NCI-H510A (cell line): ENCODE results near the gene DMAC2L.
"Not testable (repeated sequence)": the region's sequence is repeated elsewhere in the genome, so short reads cannot be mapped to it uniquely, and the experiment has no call there.

Source experiments
- DNase-seq: peaks from one replicate; lab custom pipeline; 2025; lab: John Stamatoyannopoulos, UW

Gene DMAC2L

GRCh38 chr14:50311972-50312733, at the start of gene DMAC2L, which contains the start of gene L2HGDH:
Gene DMAC2L, plus strand, starts transcription at chr14:50312324. Its CDS starts 9,164 bp downstream, at chr14:50321488.
Gene L2HGDH, minus strand, starts transcription at chr14:50312229. Its CDS starts 79 bp downstream, at chr14:50312150.
- peak; percentile 96 for DNase-seq

DNA sequence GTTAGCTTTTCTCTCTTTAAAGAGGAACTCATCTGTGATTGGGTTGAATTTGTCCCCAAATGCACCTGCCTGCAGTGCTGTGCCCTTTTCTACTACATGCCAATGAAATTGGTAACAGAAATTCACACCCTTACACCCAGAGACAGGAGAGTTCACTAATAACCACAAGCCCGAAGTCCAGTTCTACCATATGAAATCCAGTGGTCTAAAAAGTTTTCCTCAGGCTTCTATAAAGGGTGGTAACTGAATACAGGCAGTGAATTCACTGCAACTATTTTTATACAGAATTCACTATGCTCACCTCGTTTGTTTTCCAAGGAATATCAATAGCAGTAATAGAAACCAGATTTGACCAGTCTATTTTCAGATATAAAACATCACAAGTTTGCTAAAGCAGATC, 49.3 kb upstream of the DMAC2L start:
- no peak for DNase-seq

DNA sequence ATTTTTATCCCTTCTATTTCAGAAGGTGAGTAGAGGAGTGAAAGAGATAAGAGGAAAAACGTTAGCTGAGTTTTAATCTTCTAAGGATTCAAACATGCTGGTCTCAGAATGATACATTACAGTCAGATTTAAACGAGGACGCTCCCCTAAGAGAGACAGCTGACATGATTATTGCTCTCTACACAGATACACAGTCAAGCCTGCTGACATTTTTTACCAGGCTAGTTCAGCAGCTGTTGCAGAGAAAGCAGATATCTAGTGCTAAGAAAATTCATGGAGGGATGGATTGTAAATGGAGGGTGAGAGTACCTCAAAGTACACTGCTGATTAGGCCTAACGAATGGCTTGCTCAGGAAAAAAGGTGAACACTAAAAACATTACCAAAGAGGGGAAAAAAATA, 48.8 kb upstream of the DMAC2L start:
- no peak for DNase-seq

GRCh38 chr14:50265029-50265428, 47.1 kb upstream of the DMAC2L start:
- no peak for DNase-seq

DNA sequence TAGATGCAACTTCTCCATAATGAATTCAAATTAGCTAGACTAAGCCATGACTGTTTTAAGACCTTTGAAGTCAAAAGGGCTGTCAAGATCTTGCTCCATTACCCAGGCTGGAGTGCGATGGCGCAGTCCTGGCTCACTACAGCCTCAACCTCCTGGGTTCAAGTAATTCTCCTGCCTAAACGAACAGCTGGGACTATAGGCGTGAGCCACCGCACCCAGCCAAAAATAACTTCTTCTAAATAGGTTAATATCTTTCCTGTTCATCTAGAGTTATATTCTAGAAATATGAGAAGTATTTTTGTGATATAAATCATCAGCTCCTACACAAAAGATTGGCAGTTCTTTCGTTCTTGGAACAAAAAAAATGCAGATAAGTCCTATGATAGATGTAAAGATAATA, 41.2 kb upstream of the DMAC2L start:
- DNase-seq: no peak

DNA sequence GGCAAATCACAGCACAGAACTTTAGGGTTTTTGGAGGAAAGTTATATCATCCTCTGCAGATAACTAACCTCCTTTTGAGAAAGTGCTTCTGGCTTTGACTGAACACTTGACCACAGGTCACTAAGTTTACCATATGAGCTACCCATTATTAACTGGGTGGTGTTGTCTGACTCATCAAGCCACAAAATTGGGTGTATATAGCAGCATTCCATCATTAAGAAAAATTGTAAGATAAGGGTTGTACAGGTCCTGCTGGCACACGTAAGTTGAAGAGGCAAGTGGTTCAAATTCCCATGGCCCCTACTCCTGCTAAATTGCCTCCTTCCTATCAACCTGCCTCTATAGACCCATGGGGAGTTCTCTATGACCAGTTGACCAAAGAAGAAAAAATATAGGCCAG, 39.6 kb upstream of the DMAC2L start:
- DNase-seq: no peak

GRCh38 chr14:50285861-50286260, 26.3 kb upstream of the DMAC2L start:
- DNase-seq: no peak

- DNase-seq: no peak
Observed at GRCh38 chr14:50288146-50288545, 24.0 kb upstream of the DMAC2L start.

DNA sequence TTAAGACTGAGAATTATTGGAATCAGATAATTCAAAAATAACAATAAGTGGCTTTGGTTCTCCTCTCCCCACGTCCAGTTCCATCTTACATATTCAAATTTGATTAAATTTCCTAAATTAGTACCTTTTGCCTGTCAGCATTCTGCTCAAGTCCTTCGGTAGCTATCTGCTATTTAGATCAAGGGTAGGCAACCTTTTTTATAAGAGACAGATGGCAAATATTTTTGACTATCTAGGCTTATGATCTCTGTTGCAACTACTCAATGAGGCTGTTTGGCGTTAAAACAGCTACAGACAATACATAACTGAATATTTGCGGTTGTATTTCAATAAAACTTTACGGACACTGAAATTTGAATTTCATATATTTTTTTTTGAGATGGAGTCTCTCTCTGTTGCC, 21.8 kb upstream of the DMAC2L start:
- DNase-seq: no peak

GRCh38 chr14:50299585-50299984, 12.5 kb upstream of the DMAC2L start:
- DNase-seq: no peak

- no peak for DNase-seq
Observed at GRCh38 chr14:50301914-50302313, 10.2 kb upstream of the DMAC2L start.

- peak; percentile 5 for DNase-seq
Observed at GRCh38 chr14:50303744-50304471, 8.2 kb upstream of the DMAC2L start.

DNA sequence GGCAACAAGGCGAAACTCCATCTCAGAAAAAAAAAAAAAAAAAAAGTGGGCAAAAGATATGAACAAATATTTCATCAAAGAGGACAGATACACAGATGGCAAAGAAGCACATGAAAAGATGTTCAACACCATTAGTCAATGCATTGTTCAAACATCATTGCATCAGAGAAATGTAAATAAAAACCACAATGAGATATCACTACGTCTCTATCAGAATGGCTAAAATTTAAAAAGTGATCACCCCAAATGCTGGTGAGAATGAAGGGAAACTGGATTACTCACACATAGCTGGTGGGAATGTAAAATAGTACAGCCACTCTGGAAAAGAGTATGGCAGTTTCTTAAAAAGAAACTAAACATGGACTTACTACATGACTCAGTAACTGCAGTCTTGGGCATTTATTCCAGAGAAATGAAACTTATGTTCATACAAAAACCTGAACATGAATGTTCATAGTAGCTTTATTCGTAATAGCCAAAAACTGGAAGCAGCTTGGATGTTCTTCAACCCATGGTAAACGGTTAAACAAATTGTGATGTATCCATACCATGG, 3.7 kb upstream of the DMAC2L start:
- no peak for DNase-seq

- no peak for DNase-seq
Observed at GRCh38 chr14:50310445-50310844, 1.7 kb upstream of the DMAC2L start.

DNA sequence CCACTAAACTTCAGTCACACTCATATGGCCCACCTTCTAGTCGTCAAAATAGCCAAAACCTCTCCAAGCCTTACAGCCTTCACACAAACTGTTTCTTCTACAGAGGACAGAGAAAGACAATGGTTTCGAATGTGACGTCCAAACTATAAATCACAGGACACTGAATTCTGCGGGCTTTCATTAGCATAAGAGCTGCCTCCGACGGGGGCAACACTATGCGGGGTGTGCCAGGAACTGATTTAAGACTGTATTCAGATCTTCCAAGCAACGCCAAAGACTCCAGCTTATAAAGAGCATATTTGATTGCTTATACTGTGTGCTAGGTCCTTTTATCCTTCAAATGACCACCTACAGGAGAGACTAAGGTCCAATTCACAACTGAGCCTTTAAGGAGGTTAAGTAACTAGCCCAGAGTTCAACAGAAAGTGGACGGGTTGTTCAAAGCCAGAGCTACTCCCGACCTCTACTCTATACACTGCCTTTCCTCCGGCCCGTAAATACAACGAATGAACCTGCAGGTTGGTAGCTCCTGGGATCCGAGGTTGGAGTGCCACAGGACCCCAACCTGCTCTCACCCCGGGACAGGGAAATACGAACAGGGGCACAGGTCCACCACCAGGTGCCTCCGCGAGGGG, 670 bp upstream of the DMAC2L start:
- peak; percentile 2 for DNase-seq

DNA sequence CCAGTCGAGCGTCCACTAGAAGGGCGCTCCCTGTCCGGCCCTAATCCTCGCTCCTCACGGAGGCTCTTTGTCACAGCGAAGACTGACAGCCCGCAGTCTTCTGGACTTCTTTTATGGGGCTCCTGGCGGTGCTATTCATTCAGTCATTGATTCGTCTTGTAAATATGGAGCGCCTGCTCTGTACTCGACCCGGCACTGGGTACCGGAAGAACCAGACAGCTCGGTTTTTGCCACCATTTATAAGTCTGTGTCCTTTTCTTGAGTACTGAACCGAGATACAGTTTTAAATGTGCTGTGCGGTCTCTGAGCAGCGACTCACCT, 570 bp downstream of the DMAC2L start:
- DNase-seq: peak; percentile 40

- not testable (repeated sequence) for DNase-seq
Observed at GRCh38 chr14:50314098-50314497, 2.0 kb downstream of the DMAC2L start.

GRCh38 chr14:50318031-50318626, 6.0 kb downstream of the DMAC2L start:
- no peak for DNase-seq

- DNase-seq: no peak
Observed at GRCh38 chr14:50319293-50319692, 7.2 kb downstream of the DMAC2L start.

- DNase-seq: no peak
Observed at GRCh38 chr14:50319721-50320120, 7.6 kb downstream of the DMAC2L start.

DNA sequence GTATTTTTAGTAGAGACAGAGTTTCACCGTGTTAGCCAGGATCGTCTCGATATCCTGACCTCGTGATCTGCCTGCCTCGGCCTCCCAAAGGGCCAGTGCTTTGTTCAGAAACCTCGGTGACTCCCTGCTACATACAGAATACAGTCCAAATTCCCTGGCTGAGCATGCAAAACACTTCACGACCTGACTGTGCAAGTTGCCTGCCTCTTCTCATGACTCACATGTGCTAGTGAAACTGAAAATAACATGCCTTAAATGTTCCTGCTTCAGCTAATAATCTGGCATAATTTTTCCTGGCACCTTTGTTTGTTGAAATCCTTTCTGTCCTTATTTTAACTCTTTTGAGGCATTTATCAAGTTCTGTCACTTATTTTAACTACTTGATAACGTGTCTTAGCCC, 8.2 kb downstream of the DMAC2L start:
- no peak for DNase-seq

DNA sequence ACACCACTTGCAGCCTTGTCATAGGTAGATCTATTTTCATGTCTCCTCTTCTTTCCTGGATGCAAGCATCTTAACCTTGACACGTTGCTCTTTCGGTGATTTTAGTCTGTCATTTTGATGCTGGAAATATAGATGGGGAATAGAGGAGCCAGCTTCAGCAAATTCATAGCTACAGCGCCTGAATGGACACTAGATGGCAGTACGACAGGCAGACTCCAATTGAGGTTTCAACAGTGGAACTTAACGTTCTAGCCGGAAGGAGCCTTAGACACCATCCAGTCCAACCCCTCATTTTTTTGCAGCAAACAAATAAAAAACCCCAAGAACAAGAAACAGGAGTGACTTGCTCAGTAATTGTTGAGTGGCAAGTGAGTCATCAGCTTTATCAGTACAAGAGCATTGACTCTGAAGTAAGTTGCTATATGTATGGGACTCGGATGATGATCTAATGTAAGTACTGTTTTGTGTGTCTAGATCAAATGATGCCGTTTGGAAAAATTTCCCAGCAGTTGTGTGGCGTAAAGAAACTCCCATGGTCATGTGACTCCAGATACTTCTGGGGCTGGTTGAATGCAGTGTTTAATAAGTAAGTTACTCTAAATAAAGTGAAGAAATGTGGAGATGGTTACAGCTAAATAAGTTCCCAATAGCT, 9.0 kb downstream of the DMAC2L start:
- peak; percentile 76 for DNase-seq
